ENCODE results near the gene ADK.

GRCh38 chr10:74674927-74675326 is 523.9 kb downstream of the ADK start:
- TF ChIP-seq CTCF (IDR thresholded peaks at IDR 0.05; ENCODE audit: low read depth, low read length) (no peak), EZH2phosphoT487 (IDR thresholded peaks at IDR 0.05; ENCODE audit: low read depth) (no peak)

Measured in OCI-LY3 (cell line).